ENCODE data around the gene NCKAP1.

DNA sequence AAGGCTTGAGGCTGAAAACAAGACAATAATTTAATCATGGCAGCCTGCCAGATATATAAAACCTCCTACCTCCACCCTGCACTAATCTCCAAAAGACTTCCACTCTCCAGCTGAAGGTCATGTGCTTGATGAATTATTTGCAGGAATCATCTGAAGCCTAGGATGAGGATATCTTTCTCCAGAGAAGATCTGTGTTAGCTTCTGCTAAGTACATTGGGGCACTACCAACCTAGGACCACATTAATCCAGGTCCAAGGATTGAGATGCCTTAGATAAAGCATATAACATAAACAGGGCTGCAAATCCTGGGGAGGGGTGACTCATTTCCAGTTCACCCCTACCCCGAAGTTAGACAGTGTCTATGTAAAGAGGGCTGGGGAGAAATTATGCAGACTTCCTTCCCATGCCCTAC, 91.3 kb downstream of the NCKAP1 start:
- TF ChIP-seq, protein P1, sequence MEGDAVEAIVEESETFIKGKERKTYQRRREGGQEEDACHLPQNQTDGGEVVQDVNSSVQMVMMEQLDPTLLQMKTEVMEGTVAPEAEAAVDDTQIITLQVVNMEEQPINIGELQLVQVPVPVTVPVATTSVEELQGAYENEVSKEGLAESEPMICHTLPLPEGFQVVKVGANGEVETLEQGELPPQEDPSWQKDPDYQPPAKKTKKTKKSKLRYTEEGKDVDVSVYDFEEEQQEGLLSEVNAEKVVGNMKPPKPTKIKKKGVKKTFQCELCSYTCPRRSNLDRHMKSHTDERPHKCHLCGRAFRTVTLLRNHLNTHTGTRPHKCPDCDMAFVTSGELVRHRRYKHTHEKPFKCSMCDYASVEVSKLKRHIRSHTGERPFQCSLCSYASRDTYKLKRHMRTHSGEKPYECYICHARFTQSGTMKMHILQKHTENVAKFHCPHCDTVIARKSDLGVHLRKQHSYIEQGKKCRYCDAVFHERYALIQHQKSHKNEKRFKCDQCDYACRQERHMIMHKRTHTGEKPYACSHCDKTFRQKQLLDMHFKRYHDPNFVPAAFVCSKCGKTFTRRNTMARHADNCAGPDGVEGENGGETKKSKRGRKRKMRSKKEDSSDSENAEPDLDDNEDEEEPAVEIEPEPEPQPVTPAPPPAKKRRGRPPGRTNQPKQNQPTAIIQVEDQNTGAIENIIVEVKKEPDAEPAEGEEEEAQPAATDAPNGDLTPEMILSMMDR (IDR thresholded peaks at IDR 0.05; ENCODE audit: low read depth, low read length, missing input control): no peak
- TF ChIP-seq, protein P2, sequence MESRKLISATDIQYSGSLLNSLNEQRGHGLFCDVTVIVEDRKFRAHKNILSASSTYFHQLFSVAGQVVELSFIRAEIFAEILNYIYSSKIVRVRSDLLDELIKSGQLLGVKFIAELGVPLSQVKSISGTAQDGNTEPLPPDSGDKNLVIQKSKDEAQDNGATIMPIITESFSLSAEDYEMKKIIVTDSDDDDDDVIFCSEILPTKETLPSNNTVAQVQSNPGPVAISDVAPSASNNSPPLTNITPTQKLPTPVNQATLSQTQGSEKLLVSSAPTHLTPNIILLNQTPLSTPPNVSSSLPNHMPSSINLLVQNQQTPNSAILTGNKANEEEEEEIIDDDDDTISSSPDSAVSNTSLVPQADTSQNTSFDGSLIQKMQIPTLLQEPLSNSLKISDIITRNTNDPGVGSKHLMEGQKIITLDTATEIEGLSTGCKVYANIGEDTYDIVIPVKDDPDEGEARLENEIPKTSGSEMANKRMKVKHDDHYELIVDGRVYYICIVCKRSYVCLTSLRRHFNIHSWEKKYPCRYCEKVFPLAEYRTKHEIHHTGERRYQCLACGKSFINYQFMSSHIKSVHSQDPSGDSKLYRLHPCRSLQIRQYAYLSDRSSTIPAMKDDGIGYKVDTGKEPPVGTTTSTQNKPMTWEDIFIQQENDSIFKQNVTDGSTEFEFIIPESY (IDR thresholded peaks at IDR 0.05): no peak
- TF ChIP-seq FOXA1 (IDR thresholded peaks at IDR 0.05): no peak
- no peak for TF ChIP-seq SP1 (IDR thresholded peaks at IDR 0.05)
- no peak for TF ChIP-seq TAF1 (conservative IDR thresholded peaks at IDR 0.05)
- TF ChIP-seq, protein P3, sequence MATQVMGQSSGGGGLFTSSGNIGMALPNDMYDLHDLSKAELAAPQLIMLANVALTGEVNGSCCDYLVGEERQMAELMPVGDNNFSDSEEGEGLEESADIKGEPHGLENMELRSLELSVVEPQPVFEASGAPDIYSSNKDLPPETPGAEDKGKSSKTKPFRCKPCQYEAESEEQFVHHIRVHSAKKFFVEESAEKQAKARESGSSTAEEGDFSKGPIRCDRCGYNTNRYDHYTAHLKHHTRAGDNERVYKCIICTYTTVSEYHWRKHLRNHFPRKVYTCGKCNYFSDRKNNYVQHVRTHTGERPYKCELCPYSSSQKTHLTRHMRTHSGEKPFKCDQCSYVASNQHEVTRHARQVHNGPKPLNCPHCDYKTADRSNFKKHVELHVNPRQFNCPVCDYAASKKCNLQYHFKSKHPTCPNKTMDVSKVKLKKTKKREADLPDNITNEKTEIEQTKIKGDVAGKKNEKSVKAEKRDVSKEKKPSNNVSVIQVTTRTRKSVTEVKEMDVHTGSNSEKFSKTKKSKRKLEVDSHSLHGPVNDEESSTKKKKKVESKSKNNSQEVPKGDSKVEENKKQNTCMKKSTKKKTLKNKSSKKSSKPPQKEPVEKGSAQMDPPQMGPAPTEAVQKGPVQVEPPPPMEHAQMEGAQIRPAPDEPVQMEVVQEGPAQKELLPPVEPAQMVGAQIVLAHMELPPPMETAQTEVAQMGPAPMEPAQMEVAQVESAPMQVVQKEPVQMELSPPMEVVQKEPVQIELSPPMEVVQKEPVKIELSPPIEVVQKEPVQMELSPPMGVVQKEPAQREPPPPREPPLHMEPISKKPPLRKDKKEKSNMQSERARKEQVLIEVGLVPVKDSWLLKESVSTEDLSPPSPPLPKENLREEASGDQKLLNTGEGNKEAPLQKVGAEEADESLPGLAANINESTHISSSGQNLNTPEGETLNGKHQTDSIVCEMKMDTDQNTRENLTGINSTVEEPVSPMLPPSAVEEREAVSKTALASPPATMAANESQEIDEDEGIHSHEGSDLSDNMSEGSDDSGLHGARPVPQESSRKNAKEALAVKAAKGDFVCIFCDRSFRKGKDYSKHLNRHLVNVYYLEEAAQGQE (IDR thresholded peaks at IDR 0.05): no peak
- no peak for TF ChIP-seq EGR1 (IDR thresholded peaks at IDR 0.05; ENCODE audit: low read depth in 2 of 2)
- no peak for TF ChIP-seq RAD21 (IDR thresholded peaks at IDR 0.05)
- no peak for TF ChIP-seq JUND (IDR thresholded peaks at IDR 0.05)
- TF ChIP-seq, protein P4, sequence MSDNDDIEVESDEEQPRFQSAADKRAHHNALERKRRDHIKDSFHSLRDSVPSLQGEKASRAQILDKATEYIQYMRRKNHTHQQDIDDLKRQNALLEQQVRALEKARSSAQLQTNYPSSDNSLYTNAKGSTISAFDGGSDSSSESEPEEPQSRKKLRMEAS (IDR thresholded peaks at IDR 0.05): no peak

Measured in liver (tissue), 3 donors.